Measurements from ENCODE around the gene CLEC4C.

- TF ChIP-seq CTCF (IDR thresholded peaks at IDR 0.05) (no peak), POLR2A (IDR thresholded peaks at IDR 0.05) (no peak)
These were observed 14.2 kb downstream of the CLEC4C start for GRCh38 chr12:7732993-7733392.

Measured in adrenal gland (tissue), 5 donors.